Trophoblast cell (in vitro differentiated cells and primary cell): ENCODE data around the gene RGS9.

Experiments
- DNase-seq, 2 donors: peaks; one replicate each; pipeline ENCODE4 v3.0.0-alpha.2; 2016
- H2AFZ ChIP-seq: 2 replicates; pipeline ENCODE4 v1.6.1; 2013; ENCODE audit warnings: low read length, moderate library complexity, mild to moderate bottlenecking; ENCODE audit not compliant: insufficient read depth, poor library complexity
- H2AK5ac ChIP-seq: 2 replicates; pipeline ENCODE4 v1.6.1; 2013; ENCODE audit warnings: mild to moderate bottlenecking, low read length
- H2BK120ac ChIP-seq: 2 replicates; pipeline ENCODE4 v1.6.1; 2013; ENCODE audit warnings: low read length, mild to moderate bottlenecking, moderate library complexity; ENCODE audit not compliant: insufficient read depth, poor library complexity
- H2BK12ac ChIP-seq: 2 replicates; pipeline ENCODE4 v1.6.1; 2013; ENCODE audit warnings: mild to moderate bottlenecking, low read length, moderate library complexity
- H2BK5ac ChIP-seq: 2 replicates; pipeline ENCODE4 v1.6.1; 2013; ENCODE audit warnings: low read length, low read depth, moderate library complexity, mild to moderate bottlenecking; ENCODE audit not compliant: poor library complexity
- H3K14ac ChIP-seq: 2 replicates; pipeline ENCODE4 v1.6.1; 2013; ENCODE audit warnings: mild to moderate bottlenecking, low read length
- H3K18ac ChIP-seq: 2 replicates; pipeline ENCODE4 v1.6.1; 2013; ENCODE audit warnings: mild to moderate bottlenecking, low read length
- H3K23ac ChIP-seq: 2 replicates; pipeline ENCODE4 v1.6.1; 2013; ENCODE audit warnings: low read length
- H3K27ac ChIP-seq: 2 replicates; pipeline ENCODE4 v1.5.1; 2013; ENCODE audit warnings: low read depth, mild to moderate bottlenecking, inconsistent platforms, low read length, moderate library complexity
- H3K27me3 ChIP-seq: 2 replicates; pipeline ENCODE4 v1.6.1; 2013; ENCODE audit warnings: inconsistent platforms, mild to moderate bottlenecking, low read length, moderate library complexity; ENCODE audit not compliant: insufficient read depth
- H3K36me3 ChIP-seq, 2 experiments: 1 replicate in 1 of 2; 2 replicates in 1 of 2; pipeline ENCODE4 v1.6.1; 2013; ENCODE audit warnings: low read length in 2 of 2, mild to moderate bottlenecking in 2 of 2, moderate library complexity in 1 of 2; ENCODE audit not compliant: insufficient read depth in 2 of 2, control insufficient read depth in 1 of 2
- H3K4ac ChIP-seq: 2 replicates; pipeline ENCODE4 v1.6.1; 2013; ENCODE audit warnings: low read depth, mild to moderate bottlenecking, low read length, moderate library complexity
- H3K4me1 ChIP-seq, 2 experiments: 1 replicate in 1 of 2; 2 replicates in 1 of 2; pipeline ENCODE4 v1.6.1; 2013; ENCODE audit warnings: low read length in 2 of 2, mild to moderate bottlenecking in 2 of 2, moderate library complexity in 1 of 2; ENCODE audit not compliant: insufficient read depth in 2 of 2, control insufficient read depth in 1 of 2
- H3K4me2 ChIP-seq: 2 replicates; pipeline ENCODE4 v1.6.1; 2013; ENCODE audit warnings: inconsistent platforms, mild to moderate bottlenecking, low read length, moderate library complexity
- H3K4me3 ChIP-seq: 2 replicates; pipeline ENCODE4 v1.5.1; 2013; ENCODE audit warnings: mild to moderate bottlenecking, low read depth, low read length, inconsistent platforms
- H3K79me1 ChIP-seq: one replicate; pipeline ENCODE4 v1.6.1; 2013; ENCODE audit warnings: low read length
- H3K79me2 ChIP-seq: 2 replicates; pipeline ENCODE4 v1.6.1; 2013; ENCODE audit warnings: low read length, mild to moderate bottlenecking; ENCODE audit not compliant: control insufficient read depth, insufficient read depth, poor library complexity
- H3K9ac ChIP-seq: 2 replicates; pipeline ENCODE4 v1.6.1; 2013; ENCODE audit warnings: mild to moderate bottlenecking, low read length
- H3K9me3 ChIP-seq: 2 replicates; pipeline ENCODE4 v1.6.1; 2013; ENCODE audit warnings: low read depth, mild to moderate bottlenecking, control low read depth, inconsistent platforms, low read length; ENCODE audit not compliant: insufficient read depth
- H4K12ac ChIP-seq: 2 replicates; pipeline ENCODE4 v1.6.1; 2013; ENCODE audit warnings: low read depth, mild to moderate bottlenecking, low read length, moderate library complexity
- H4K8ac ChIP-seq: 2 replicates; pipeline ENCODE4 v1.6.1; 2013; ENCODE audit warnings: low read depth, mild to moderate bottlenecking, low read length, moderate library complexity
- H4K91ac ChIP-seq: one replicate; pipeline ENCODE4 v1.6.1; 2013; ENCODE audit warnings: low read depth, mild to moderate bottlenecking, low read length, moderate library complexity
- WGBS: extraction: QIAGEN DNeasy Blood & Tissue Kit; methylation state at CpG from one replicate; pipeline ENCODE4 v1.1.7; 2013; ENCODE audit warnings: missing lambda C conversion rate; ENCODE audit not compliant: insufficient read length, insufficient coverage; ENCODE audit errors: extremely low coverage; 5-methylcytosine and 5-hydroxymethylcytosine counted together

RGS9 gene

DNA sequence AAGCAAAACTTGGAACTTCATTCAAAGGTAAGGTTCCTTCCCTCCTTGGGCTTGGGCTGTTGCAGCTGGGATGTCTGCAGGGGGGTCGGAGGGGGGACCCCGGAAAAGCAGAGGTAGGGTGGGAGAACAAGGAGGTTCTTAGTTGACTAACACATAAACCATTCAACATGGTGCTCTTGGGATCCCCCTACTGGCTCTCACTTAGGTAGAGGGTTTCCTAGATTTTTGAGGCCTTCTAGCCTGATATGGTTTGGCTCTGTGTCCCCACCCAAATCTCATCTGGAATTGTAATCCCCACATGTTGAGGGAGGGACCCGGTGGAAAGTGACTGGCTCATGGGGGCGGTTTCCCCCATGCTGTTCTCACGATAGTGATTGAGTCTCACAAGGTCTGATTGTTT is 93.9 kb downstream of the RGS9 start:
- H2AK5ac ChIP-seq = no peak overlapping the region
- peaks cover 6 to 8% of the 10 kb centered on the region in 2 experiments for H3K4me1 ChIP-seq
- H3K79me2 ChIP-seq = no peaks in the 10 kb centered on the region
- H4K8ac ChIP-seq = no peak overlapping the region
- no peaks in the 10 kb centered on the region for H3K79me1 ChIP-seq
- H3K4me3 ChIP-seq = no peak overlapping the region
- H3K36me3 ChIP-seq = no peaks in the 10 kb centered on the region
- no peak overlapping the region for H4K91ac ChIP-seq
- no peak overlapping the region for H4K12ac ChIP-seq
- H2BK120ac ChIP-seq = no peak overlapping the region
- no peak overlapping the region for H3K27ac ChIP-seq
- no peak overlapping the region for H3K14ac ChIP-seq
- no peak overlapping the region for H3K4me2 ChIP-seq
- no peak overlapping the region for H2BK5ac ChIP-seq
- H3K18ac ChIP-seq = no peak overlapping the region
- no peaks in the 10 kb centered on the region for H3K27me3 ChIP-seq
- H3K9ac ChIP-seq = no peak overlapping the region
- H3K23ac ChIP-seq = no peak overlapping the region
- WGBS = no CpG with 5 or more reads among the region's 5 CpGs
- no peak overlapping the region for H2BK12ac ChIP-seq
- H3K9me3 ChIP-seq = peaks cover 3% of the 10 kb centered on the region
- no peak overlapping the region for H2AFZ ChIP-seq
- DNase-seq = no peak
- no peak overlapping the region for H3K4ac ChIP-seq

DNA sequence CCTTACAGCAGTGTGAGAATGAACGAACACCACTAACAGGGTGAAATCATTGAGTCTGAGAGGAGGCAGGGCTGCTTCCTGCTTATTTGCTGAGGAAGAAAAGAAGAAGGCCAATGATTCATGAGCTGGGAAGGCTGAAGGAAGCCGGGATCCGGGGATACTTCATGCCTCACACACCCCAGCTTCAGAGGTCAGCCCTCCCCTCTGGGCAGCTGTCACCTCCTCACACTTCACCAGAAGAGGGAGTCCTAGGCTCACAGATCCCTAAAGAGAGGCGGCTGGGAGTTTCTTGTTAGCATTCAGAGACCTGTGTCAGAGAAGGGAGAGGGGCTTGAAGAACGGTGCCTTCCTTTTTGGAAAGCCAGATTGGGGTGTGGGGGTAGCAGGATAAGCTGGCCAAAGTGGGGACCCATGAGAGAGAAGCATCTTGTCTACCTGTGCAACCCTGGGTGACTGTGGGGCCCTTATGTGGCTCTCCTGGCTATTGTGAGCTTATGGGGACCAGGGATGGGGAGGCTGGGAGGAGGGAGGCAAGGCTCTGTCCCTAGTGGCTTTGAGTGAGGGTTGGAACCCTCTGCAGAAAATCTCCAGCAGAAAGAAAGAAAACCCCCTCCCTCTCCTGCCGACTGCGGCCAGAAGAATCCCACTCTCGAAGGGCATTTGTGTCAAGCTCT is 94.6 kb downstream of the RGS9 start:
- Histone ChIP-seq H3K4me3 (no peak overlapping the region), H4K8ac (no peak overlapping the region), H3K4me2 (no peak overlapping the region), H3K27me3 (no peaks in the 10 kb centered on the region), H3K14ac (no peak overlapping the region), H3K79me1 (no peaks in the 10 kb centered on the region), H2BK12ac (no peak overlapping the region), H3K4me1 (peaks cover 6 to 8% of the 10 kb centered on the region in 2 experiments), H3K4ac (no peak overlapping the region), H3K79me2 (no peaks in the 10 kb centered on the region), H3K18ac (no peak overlapping the region), H2AK5ac (no peak overlapping the region), H3K23ac (no peak overlapping the region), H2BK5ac (no peak overlapping the region), H3K9ac (no peak overlapping the region), H3K27ac (no peak overlapping the region), H3K9me3 (peaks cover 3% of the 10 kb centered on the region), H3K36me3 (no peaks in the 10 kb centered on the region), H4K91ac (no peak overlapping the region), H2BK120ac (no peak overlapping the region), H2AFZ (no peak overlapping the region), H4K12ac (no peak overlapping the region)
- WGBS = no CpG with 5 or more reads among the region's 8 CpGs
- peak; percentile 35 to 72 for DNase-seq

DNA sequence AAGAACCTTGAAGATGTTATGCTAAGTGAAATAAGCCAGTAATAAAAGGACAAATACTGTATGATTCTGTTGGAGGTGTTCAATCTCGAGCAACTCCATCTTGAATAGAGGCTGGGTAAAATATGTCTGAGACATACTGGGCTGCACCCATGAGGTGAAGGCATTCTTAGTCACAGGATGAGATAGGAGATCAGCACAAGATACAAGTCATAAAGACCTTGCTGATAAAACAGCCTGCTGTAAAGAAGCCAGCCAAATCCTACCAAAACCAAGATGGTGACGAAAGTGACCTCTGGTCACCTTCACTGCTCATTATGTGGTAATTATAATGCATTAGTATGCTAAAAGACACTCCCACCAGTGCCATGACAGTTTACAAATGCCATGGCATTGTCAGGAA is 98.1 kb downstream of the RGS9 start:
- Histone ChIP-seq H3K79me2 (no peaks in the 10 kb centered on the region), H2AFZ (no peak overlapping the region), H3K79me1 (no peaks in the 10 kb centered on the region), H3K9ac (no peak overlapping the region), H3K4me1 (no peaks in the 10 kb centered on the region), H3K27ac (no peak overlapping the region), H3K36me3 (no peaks in the 10 kb centered on the region), H2BK5ac (no peak overlapping the region), H3K18ac (no peak overlapping the region), H3K4me3 (no peak overlapping the region), H3K9me3 (no peaks in the 10 kb centered on the region), H3K27me3 (no peaks in the 10 kb centered on the region), H2AK5ac (no peak overlapping the region), H2BK12ac (no peak overlapping the region), H4K91ac (no peak overlapping the region), H4K8ac (no peak overlapping the region), H3K23ac (no peak overlapping the region), H3K4ac (no peak overlapping the region), H4K12ac (no peak overlapping the region), H2BK120ac (no peak overlapping the region), H3K14ac (no peak overlapping the region), H3K4me2 (no peak overlapping the region)
- DNase-seq = peak in 1 of 2 donors; percentile 47
- no CpG with 5 or more reads among the region's 2 CpGs for WGBS

DNA sequence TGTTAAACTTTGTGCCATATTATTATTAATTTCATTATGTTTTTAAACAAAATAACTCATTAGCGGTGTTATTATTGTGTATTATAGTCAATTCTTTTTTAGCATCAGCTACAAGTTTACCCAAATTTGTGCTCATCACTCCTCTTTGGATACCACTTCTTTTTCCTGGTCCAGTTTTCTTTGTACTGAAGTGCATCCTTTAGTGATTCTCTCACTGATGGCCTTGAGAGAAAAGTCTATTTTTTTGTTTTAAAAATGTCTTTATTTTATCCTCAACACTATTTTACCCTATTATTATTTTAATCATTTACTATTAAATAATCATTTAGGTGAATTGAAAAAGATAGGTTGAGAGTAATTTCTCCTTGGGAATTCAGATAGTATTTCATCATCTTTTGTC is 99.2 kb downstream of the RGS9 start:
- H3K9ac ChIP-seq = no peak overlapping the region
- H2BK120ac ChIP-seq = no peak overlapping the region
- H3K27me3 ChIP-seq = no peaks in the 10 kb centered on the region
- no peaks in the 10 kb centered on the region for H3K79me2 ChIP-seq
- no peaks in the 10 kb centered on the region for H3K79me1 ChIP-seq
- no peak overlapping the region for H4K12ac ChIP-seq
- DNase-seq = no peak
- H3K18ac ChIP-seq = no peak overlapping the region
- no peak overlapping the region for H2BK12ac ChIP-seq
- no peaks in the 10 kb centered on the region for H3K36me3 ChIP-seq
- no CpG with 5 or more reads among the region's 1 CpG for whole genome bisulfite sequencing
- H2AK5ac ChIP-seq = no peak overlapping the region
- no peak overlapping the region for H4K8ac ChIP-seq
- no peak overlapping the region for H3K4me3 ChIP-seq
- no peak overlapping the region for H2AFZ ChIP-seq
- H3K4ac ChIP-seq = no peak overlapping the region
- no peaks in the 10 kb centered on the region for H3K4me1 ChIP-seq
- H3K14ac ChIP-seq = no peak overlapping the region
- H3K4me2 ChIP-seq = no peak overlapping the region
- no peak overlapping the region for H2BK5ac ChIP-seq
- no peaks in the 10 kb centered on the region for H3K9me3 ChIP-seq
- H4K91ac ChIP-seq = no peak overlapping the region
- no peak overlapping the region for H3K27ac ChIP-seq
- no peak overlapping the region for H3K23ac ChIP-seq
